Measurements from ENCODE around the gene LGR5.
"Not testable (repeated sequence)": the region's sequence is repeated elsewhere in the genome, so short reads cannot be mapped to it uniquely, and the experiment has no call there.

LGR5 gene

GRCh38 chr12:71555789-71556188, 116.2 kb downstream of the LGR5 start:
- not testable (repeated sequence) for DNase-seq

DNA sequence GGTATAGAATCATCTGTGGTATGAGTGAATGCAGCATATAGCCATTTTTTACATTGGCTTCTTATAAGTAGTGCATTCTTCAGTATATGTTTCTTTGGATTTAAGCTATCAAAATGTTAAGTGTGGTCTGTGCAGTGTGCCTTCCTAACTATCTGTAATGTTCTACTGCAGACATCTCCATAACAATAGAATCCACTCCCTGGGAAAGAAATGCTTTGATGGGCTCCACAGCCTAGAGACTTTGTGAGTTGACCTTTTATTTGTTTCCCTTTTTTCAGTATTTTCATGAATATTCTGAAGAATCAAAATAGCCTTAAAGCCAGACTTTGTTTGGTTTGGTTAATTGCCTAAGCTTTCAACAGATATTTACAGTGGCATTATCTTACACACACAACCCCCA, 116.8 kb downstream of the LGR5 start:
- no peak for DNase-seq

GRCh38 chr12:71556875-71557274, 117.3 kb downstream of the LGR5 start:
- DNase-seq: no peak

- DNase-seq: no peak
Measured at GRCh38 chr12:71558445-71558844, 118.8 kb downstream of the LGR5 start.

DNA sequence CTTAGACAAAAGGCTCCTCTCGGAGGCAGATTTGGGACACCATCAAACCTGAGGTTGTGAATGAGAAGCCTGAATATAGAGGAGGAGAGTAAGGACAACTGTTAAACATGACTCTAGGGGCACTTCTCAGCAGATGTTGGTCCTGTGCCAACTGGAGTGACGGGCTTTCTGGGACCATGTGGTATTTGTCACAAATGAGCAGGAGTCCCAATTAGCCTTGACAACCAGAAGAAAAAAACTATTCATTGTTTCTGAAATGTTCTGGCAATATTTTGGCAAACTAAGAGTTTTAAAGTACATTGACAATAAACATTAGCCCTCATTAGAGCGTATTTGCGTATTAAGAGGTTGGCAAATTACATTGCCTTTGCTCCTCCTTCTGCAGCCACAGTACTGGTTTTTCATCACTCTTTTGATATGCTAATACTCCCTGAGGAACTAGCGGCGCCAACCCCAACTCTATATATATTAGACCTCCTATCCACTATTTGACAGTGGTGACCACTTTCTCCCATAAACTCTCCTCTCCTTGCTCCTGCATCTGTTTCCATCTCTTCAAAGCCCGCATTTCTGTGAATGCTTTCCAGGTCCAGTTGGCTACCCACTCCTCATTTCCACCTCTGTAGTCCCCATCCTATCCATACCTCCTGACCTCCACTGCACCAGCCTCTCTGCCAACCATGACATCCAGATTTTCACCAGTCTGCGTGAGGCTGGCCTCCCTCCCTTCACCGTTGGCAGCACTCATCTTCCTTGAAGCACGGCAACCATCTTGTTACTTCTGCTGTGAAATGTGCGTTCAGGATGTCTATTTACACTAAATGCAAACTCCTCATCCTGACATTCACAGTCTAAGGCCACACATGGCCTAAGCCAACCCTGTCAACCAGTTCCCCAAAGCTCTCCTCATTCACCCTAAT, 123.3 kb downstream of the LGR5 start:
- no peak for DNase-seq

- DNase-seq: no peak
Measured at GRCh38 chr12:71565535-71565934, 125.9 kb downstream of the LGR5 start.

- no peak for DNase-seq
Measured at GRCh38 chr12:71566655-71567054, 127.1 kb downstream of the LGR5 start.

DNA sequence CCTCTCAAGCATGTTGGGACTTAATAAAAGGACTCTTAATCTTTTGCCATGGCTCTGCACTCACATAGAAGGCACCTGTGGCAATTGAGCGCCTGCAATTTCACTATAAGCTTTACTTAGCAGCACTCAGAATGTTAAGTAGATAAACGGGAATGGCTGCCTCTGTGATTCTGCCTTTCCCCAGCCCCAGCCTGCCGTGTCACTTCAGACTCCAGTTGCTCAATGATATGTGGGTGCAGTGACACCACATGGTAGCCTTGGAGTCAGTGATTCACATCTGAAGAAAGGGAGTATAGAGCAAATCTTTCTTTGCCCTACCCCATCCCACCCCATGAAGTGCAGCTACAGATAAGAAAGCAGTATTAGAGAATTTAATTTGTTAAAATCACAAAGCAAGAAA, 127.9 kb downstream of the LGR5 start:
- DNase-seq: no peak

- not testable (repeated sequence) for DNase-seq
Measured at GRCh38 chr12:71569885-71570284, 130.3 kb downstream of the LGR5 start.

DNA sequence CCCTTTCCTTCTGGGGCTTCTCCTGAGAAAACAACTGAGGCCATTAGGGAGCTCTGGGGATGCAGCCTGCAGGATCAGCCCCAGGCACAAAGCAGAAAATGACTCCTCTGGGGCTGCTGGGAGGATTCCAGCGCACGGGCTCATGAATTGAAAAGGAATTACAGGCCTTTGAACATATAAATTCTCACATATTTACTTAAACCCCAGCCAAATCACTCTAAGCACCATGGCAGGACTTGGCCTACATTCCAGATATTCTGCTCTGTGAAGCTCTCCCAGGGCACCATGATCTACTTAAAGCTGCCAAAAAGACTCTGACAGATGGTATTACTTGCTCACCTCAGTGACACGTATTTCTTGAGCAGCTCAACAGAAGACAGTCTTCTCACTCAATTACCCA, 136.9 kb downstream of the LGR5 start:
- no peak for DNase-seq

GRCh38 chr12:71578694-71579258, 139.2 kb downstream of the LGR5 start:
- no peak for DNase-seq

DNA sequence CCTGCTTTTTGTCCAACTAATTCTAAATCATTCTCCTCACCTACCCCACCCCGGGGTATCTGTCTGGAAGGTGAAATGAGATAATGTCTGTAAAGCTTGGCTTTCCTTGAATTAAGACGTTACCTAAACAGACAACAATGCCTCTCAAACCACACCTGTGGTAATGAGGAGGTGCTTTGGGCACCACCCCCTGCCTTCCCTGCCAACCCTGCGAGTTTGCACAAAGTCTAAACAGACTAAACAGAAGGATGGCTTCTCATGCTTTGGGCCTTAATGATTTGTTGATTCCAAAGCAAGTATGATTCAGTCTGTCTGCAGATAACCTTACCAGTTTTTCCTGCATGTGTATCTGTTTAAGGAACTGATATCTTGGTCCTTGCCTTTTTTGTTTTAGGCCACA, 141.6 kb downstream of the LGR5 start:
- no peak for DNase-seq

- no peak for DNase-seq
Measured at GRCh38 chr12:71582925-71583324, 143.3 kb downstream of the LGR5 start.

DNA sequence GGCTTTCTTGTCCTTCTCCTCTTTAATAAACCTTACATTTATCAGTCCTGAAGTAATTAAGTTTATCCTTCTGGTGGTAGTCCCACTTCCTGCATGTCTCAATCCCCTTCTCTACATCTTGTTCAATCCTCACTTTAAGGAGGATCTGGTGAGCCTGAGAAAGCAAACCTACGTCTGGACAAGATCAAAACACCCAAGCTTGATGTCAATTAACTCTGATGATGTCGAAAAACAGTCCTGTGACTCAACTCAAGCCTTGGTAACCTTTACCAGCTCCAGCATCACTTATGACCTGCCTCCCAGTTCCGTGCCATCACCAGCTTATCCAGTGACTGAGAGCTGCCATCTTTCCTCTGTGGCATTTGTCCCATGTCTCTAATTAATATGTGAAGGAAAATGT, 144.8 kb downstream of the LGR5 start:
- no peak for DNase-seq

DNA sequence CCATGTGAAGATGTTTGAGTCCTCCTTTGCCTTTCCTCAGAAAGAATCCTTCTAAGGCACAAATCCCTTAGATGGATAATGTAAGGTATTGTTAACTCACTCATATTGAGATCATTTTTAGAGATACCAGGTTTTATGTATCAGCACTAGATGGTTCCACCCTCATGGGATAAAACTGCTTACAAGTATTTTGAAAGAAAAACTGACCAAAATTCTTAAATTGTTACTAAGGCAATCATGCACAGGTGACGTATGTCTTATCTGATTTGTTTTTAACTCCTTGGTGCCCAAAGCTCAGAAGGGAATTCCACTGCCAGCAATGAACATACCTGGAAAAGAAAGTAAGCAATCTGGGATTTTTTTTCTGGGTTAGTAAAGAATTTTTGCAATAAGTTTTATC, 145.6 kb downstream of the LGR5 start:
- DNase-seq: no peak

GRCh38 chr12:71587012-71587411, 147.4 kb downstream of the LGR5 start:
- DNase-seq: no peak

- no peak for DNase-seq
Measured at GRCh38 chr12:71589478-71589881, 149.9 kb downstream of the LGR5 start.

GRCh38 chr12:71591601-71592000, 152.0 kb downstream of the LGR5 start:
- no peak for DNase-seq

GRCh38 chr12:71592841-71593240, 153.2 kb downstream of the LGR5 start:
- DNase-seq: no peak

- DNase-seq: no peak
Measured at GRCh38 chr12:71594214-71594948, 154.8 kb downstream of the LGR5 start.

GRCh38 chr12:71599210-71599609, 159.6 kb downstream of the LGR5 start:
- no peak for DNase-seq

DNA sequence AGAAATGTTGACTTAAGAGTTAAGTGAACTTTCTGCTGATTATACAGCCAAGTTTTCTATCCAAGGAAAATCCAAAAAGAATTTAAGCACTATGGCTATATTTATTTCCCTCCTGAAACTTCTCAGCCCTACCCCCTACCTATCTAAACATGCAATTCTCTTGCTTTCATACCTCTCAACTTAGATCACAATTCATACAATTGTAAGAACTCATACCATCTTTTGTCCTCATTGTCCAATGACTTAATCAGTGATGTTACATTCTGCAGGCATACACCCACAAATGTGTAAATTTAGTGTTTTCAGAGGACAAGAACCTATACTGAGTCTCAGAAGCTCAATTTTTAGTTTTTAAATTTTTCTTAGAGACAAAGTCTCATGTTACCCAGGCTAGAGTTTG, 161.9 kb downstream of the LGR5 start:
- DNase-seq: no peak

DNA sequence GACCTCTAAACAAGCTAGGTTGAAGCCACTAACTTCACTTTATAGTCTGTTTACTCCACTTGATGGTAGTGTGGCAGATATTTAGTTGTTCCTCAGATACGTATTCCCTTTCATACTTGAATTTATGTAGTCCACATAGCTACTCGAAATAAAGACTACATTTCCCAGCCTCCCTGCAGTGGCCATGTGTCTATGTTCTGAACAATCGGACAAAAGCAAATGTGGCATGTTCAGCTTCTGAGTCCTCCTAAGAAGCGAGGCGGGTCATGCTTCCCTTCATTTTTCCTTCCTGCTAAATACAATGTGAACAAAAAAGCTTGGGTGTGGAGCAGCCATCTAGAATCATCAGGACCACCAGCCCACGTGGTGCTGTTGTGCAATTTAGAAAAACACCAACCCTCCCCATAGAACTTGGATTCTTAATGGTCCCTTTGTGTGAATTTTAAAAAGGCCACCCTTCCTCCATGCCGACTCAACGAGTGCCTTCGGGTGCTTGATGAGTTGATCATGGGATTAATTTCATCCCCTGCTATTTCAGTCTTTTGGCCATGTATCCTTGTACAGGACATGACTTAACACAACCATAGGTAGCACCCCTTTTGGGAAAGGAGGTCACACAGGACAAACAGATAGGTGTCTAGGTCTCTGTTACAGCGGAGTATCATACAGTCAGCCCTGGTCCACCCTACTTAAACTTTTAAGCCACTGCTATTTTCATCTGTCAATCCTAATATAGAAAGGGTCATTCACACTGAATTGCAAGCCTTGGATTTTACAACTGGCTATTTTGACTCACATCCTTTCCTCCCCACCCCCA, 163.4 kb downstream of the LGR5 start:
- no peak for DNase-seq
